Forelimb muscle (tissue), 1 donor: ENCODE data around the gene MYH9. TPM values are rescaled to one million over a fixed set of nuclear protein-coding genes. Genes with fewer than 3 reads are reported as not detected.

Experiments
- DNase-seq: peaks from one replicate; pipeline ENCODE4 v3.0.0-alpha.2; 2013; ENCODE audit warnings: low read depth
- polyA plus RNA-seq: library from polyadenylated mRNA; unstranded; fragments of 120-200 nt; gene quantifications from one replicate; pipeline ENCODE4 v1.2.1, GENCODE V29; 2013; ENCODE audit not compliant: insufficient read length

The MYH9 gene
- polyA plus RNA-seq, 1 donor, result 83.0 TPM

GRCh38 chr22:36330655-36331305, 57.0 kb downstream of the MYH9 start:
- DNase-seq, result no peak

DNA sequence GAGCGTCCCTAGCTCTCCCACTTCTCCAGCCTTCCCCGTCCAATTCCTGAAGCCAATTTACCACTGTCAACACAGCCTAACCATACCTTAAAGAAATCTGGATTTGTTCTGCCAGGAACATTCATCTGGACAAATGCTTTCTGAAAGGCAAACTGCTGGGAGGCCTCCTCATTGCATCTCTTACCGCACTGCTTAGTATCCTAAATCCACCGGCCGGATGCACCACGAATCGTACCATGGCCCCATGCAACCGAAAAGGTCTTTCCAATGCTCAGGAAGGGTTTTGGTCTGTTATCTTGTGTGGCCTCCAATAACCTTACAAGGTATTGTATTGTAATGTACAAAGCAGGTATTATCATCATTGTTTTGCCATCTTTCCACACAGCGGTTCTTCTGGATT, 57.6 kb downstream of the MYH9 start:
- DNase-seq, result no peak

GRCh38 chr22:36329254-36330078, 58.3 kb downstream of the MYH9 start:
- DNase-seq, result no peak

DNA sequence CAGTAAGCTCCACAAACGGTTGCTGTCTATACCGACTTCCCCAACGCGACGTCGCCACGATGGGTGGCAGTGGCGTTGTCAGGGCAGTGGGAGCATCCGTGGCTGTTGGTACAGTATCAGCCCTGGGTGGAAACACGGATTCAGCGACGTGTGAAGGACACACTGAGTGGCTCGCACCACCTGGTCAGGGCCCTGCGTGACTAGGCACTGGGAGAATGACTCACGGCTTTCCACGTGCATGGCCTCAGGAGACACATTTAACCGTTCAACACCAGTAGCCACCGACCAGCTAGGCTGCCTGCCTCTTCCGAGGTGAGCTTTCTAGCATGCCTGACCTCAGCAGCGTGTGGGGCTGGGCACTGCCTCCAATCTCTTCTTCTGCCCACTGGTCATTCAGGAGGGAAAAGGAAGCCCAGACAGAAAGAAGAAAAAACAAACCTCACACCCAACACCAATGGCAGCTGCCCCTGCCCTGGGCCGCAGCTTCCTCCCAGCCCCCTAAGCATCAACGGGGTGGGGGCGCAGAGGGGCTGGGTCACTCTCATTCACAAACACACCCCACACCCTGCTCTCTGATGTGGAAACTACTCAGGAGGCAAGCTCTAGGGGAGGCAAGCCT, 59.0 kb downstream of the MYH9 start:
- no peak for DNase-seq

- no peak for DNase-seq
Observed at GRCh38 chr22:36327922-36328551, 59.7 kb downstream of the MYH9 start.

DNA sequence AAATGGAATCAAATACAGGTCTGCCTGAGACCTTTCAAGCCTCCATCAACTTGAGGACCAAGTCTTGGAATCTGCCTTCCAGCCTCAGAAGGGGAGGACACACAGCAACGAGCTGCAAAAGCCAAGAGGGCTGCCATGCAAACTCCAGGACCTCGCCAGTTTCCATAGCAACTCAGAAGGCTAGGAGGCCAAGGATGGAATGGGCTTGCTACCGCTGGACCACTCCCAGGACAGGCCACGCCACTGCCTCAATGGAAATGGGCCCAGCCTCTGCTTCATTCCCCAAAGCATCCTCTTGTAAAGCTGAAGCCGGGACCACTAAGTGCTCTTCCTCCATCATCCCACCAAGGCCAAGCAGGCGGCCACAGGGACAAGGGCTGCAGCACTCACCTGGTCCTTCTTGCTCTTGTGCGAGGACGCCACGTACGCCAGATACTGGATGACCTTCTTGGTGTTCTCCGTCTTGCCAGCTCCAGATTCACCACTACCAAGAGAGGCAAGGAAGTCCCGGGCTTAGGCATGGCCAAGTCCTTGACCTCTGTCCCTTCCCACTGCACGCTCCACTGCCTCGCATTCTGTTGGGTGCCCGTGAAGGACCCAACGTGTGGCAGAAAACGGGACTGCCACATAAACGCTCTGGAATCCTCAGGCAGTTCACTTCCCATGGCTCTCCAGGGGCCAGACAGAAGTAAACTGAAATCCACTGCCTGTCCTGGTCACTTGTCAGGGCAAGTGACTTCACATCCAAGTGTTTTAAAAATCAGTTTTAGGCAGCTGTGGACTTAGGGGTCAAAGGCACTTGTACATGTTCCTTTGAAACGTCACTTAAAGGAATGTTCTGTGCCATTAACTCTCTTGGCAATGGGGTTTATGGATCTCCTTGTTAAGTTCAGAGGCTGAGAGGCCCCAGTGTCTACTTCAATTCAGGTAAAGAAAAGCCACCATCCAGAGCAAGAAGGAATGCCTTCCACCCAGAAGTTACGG, 61.3 kb downstream of the MYH9 start:
- no peak for DNase-seq

DNA sequence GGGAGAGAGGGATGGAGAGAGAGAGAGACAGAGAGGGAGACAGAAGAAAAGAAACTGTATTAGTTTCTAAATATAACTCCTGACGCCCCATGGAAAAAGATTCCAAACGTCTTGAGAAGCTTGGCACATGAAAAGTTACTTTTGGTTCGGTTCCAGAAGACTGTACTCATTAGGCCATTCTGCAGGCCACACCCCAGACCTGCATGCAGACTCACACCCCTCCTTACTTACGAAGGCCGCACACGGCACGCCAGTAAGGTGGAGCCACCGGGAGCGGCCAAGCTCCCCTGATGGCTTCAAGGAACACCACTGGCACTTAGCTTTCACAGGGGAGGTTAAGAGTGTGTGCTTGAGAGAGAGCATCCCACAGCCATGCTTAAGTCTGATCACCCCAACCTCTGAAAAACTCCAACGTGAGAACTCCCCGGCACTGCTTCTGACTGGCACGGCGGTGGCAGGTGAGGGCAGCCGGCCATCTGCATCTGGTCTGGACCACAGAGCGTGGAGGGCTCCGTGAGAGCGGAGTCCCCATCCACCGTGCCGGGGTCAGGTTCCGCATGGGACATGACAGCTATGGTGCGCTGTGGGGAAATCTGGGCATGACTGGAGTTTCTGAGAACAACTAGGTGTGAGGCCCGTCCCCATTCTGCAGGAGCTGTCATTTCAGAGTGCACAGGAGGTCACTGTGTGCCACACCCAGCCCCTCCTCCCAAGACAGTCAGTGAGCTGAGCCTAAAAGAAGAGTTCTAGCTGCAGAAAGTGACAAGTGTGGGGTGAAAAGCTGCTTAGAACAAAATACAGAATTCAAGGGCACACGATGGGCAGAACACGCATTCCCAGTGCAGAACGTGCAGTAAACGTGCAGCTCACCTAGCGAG, 62.4 kb downstream of the MYH9 start:
- no peak for DNase-seq

- no peak for DNase-seq
Observed at GRCh38 chr22:36324414-36324813, 63.4 kb downstream of the MYH9 start.

DNA sequence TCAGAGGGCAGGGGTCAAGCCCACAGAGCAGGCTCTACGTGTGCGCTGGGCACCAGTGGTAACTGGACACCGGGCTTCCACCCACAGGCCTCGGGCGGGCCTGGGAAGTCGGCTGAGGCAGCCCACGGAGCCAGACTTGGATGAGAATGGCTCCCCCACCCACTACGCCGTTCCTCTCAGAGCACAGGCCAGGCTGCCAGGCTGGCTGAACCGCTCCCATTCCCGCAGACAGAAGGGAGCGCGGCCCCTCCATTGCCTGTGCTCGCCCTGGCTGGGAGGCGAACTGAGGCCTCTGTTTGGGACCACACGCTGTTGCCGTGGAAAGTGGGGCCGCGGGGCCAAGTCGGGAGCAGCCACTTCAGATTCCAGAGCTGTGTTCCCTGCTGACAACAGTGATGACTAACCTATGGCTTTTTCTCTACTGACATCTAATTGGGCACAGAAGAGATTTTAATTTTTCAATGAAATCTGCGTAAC, 63.9 kb downstream of the MYH9 start:
- DNase-seq, result no peak

DNA sequence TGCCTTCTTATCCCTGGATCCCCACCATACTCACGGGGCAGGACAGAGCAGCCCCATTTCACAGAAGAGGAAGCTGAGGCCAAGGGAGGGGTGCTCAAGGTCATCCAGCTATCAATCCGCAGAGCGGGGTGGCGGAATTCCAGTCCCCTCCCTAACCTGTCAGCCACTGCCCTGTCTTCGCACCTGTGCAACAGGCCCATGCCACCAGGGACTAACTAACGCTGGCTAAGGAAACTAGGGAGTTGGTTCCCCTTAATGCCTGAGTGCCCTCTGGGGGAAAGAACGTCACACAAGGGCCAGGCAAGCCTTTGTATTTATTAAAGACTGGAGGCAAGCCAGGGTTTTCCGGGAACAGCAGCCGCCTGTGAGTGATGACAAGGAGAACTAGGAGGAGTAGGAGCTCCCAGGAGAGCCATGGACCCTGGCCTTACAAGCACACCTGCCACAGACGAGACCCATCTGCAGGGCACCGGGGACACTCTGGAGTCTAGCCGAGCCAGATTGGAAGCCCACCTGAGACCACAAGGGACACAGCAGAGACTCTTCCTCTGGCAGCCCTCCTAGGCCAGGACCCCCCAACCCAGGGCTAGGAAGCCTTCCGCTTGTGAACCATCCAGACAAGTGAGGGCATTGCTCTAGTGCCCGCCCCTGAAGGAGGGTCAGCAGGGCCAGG, 64.4 kb downstream of the MYH9 start:
- DNase-seq, result no peak

DNA sequence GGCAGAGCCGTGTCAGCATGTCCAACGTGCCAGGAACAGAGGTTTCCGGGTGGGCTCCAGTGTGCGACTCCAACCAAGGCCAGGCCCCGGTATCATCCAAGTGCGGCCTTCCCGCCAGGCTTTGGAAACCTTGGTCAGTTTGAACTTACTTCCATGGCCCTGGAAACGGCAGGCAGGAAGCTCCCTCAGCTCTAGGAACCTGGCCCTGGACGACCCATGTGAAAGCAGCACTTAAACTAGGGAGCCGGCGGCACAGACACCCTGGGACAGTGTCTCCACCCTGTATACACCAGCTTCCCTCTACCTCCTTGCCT, 65.2 kb downstream of the MYH9 start:
- DNase-seq, result no peak

DNA sequence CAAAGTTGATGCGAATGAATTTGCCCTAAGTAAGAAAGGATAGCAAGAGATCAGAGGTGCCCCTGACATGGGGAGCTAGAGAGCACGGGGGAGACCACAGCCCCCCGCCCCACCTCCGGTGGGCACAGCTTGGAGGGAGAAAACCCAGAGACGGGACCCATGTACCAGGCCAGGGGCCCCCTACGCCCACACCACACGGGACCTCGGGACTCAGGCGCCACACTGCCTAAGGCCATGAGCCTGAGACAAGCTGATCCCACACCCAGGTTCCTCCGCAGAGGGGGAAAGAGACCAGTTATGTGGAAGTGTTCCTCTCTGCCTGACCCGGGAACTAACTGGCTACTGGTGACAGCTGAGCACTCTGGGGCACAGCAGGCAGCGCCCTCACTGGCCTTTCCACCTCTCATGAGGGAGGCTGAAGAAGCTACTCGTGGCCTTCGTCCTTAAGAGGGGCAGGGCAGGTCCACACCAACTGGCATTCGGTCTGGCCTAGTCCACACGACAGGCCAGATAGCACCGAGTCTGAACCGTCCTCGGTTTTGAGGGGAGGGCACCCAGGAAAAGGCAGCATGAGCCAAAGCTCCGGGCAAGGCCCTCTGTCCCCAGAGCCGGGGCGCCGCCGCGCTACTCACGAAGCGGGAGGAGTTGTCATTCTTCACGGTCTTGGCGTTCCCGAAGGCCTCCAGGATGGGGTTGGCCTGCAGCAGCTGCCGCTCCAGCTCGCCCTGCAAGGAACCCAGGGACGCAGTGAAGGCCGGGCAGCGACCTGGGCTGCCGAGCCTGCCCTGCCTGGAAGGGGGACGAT, 65.8 kb downstream of the MYH9 start:
- DNase-seq, result no peak

GRCh38 chr22:36320553-36320952, 67.2 kb downstream of the MYH9 start:
- DNase-seq, result no peak

DNA sequence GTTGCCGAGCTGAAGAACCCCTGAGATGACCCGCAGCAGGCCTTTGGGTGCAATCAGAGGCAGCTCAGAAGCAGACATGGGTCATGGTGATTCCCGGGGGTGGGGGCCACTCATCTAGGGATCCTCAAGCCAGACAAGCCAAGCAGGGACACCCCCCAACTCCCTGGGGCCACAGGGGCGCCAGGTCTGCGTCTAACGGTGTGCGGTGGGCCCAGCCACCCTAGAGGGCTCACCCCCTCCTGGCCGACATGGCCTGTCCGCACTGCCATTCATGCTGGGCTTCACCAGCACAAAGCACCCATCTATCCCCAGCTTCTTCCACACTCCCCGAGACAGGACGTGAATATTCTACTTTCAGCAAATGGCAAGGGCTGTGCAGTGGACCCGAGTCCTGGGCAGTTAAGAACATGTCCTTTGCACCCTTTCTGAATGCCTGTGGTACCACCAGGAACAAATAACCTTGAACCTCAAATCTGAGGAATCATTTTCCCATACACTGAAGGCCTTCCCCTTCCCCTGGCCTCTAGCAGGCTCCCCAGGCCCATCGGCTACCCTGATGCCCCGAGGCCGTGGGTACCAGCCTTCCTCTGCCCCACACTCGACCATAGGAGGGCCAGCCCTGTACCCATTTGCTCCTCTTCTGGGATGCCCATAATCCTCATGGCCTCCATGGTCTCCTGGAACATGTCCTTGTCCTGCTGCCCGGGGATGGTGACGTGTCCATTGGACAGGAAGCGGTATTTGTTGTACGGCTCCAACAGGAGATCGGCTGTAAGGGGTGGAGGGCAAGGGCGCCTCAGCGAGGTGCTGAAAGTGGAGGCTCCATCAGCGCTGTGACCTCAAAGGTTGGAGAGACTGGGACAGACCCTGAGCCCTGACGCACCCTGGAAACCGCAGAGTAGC, 67.9 kb downstream of the MYH9 start:
- no peak for DNase-seq

GRCh38 chr22:36318442-36318841, 69.3 kb downstream of the MYH9 start:
- DNase-seq, result no peak

GRCh38 chr22:36317658-36318271, 70.0 kb downstream of the MYH9 start:
- DNase-seq, result no peak

GRCh38 chr22:36316419-36316818, 71.3 kb downstream of the MYH9 start:
- no peak for DNase-seq
